Posterior cingulate gyrus (tissue), 11 donors: ENCODE measurements around the gene TXNL1.

ENCODE experiments used
- DNase-seq, 10 donors: peaks; one replicate each; pipeline versions ENCODE4 v3.0.0 to v3.0.0-alpha.2; 2020 to 2021; ENCODE audit warnings: mixed read lengths in 3 of 10
- intact Hi-C: fragments of 100-400 bp; cut with DNase I; formaldehyde crosslinking; loops from one replicate; pipeline ENCODE4 v1.15.1; 2023

Gene TXNL1

DNA sequence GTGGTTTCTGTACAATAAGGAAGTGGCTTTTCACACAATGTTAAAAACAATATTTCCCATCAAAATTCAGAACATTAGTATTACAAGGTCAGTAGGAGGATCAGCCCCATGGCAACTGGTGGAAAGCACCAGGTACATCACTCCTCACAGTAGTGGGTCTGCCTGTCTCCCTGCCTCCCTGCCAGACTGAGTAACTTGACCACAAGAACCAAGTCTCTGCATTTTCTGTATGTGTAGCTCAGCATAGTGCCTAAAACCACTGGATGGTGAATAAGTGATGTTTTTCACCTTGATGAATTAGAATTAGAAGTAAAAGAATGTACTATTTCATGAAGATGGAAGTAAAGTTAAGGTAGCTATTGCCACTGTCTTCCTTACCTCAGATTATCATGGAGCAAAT is 8.7 kb upstream of the TXNL1 start:
- intact Hi-C loops = no loop called here
- DNase-seq = no peak

DNA sequence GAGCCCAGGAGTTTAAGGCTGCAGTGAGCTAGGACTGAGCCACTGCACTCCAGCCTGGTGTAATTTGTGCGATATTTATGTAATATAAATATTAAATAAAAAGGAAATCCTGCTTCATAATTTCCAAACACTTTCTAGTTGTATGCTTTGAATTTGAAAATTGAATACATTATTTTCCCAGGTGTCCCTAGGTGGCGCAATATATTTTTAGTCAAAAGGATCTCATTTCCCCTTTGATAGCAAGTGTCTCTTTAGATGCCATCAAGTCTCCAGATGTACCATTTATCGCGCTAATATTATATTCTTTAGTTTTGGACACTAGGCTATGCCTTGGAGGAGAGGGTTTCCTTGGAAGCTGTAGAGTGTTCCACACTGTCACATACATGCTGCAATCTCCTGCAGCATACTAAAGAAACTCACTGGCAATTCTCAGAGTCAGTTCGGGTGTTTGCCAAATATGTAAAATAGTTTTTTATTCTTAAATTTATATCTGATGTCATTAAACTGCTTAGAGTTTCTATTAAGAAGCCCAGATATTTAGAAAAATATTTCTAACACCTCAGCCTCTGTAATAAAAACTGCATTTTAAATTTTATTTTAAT is 7.1 kb upstream of the TXNL1 start:
- DNase-seq = no peak
- intact Hi-C loops = no loop called here

DNA sequence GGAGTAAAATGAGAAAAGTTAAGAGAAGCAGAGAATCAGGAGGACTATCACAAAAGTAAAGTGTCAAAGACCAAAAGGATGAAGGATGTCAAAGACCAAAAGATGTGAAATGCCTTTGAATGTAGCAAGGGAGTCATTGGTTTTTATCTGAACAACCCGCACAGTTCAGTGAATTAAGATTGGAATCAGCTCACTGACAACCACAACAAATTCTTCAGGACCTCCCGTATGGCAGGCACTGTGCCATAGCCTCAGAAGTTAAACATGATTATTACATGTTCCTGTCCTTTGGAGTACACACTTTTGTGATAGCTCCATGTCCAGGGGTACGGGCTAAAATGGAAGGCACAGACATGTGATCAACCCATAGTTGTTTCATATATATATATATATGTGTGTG is 5.0 kb upstream of the TXNL1 start:
- intact Hi-C loops = no loop called here
- no peak for DNase-seq

- DNase-seq = no peak
- intact Hi-C loops = no loop called here
These were observed 3.4 kb upstream of the TXNL1 start for GRCh38 chr18:56641714-56642337.

GRCh38 chr18:56639571-56639970 is 1.2 kb upstream of the TXNL1 start:
- no peak for DNase-seq
- intact Hi-C loops = no loop called here

- intact Hi-C loops = no loop called here
- DNase-seq = no peak
These were observed 651 bp upstream of the TXNL1 start for GRCh38 chr18:56639104-56639381.

GRCh38 chr18:56637711-56638231 is 621 bp downstream of the TXNL1 start:
- peak in 2 of 10 donors; percentile 23 to 87 for DNase-seq
- intact Hi-C loops = loop anchor here (1.0 kb wide), 1 partner anchor 14 kb away; the partner anchor contains the start of gene WDR7

- intact Hi-C loops = no loop called here
- no peak for DNase-seq
These were observed 1.2 kb downstream of the TXNL1 start for GRCh38 chr18:56637176-56637575.

DNA sequence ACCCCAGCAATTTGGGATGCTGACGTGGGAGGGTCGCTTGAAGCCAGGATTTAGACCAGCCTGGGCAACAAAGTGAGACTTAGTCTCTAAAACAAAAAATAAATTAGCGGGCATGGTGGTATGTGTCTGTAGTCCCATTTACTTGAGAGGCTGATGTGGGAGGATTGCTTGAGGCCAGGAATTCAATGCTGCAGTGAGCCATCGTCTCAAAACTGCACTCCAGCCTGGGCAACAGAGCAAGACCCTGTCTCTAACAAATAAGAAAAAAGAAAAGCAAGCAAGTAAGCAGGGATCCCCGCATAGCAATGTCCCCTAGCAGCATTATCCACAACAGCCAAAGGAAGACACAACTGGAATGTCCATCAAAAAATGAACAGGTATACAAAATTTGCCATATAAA is 3.4 kb downstream of the TXNL1 start:
- no peak for DNase-seq

DNA sequence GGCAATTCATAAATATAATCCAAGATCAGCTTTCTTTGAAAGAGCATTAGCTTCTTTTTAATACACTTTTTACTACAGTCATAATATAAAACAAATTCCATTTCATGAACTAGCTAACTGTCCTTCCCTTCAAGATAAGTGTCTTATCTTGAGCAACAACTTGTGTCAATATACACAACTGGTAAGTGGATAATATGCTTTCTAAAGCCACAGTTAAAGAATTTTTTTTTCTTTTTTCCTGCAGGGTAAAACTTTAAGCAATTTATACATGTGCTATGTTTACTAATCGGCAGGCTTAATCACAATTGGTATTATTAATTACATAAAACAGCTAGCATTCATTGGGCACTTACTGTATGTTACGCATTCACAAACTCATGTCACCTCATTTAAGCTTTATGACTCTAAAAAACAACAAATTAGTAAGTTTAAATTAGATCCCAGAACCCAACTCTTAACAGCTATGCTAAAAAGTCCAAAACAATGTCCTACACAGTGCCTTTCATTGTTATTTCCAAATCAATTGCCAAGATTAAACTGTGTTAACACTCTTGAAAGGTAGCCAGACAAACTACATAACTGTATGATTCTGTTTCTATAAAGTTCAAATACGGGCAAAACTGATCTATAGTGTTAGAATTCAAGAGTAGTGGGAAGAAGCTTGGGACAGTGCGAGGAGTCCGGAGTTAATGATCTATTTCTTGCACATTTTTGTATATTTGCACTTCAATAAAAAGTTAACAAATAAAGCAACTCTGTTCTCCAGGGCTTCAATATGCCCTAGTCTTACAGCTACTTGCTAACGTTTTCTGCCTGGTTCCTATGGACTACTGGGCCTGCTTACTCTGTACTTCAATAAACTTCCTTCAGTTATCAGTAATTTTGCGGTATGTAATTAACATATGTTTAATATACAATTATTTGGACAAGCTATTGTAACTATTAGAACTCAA is 6.0 kb downstream of the TXNL1 start:
- intact Hi-C loops = no loop called here
- DNase-seq = no peak

More for the DNA sequence above, 3.4 kb downstream of the TXNL1 start:
- intact Hi-C loops = no loop called here

GRCh38 chr18:56627991-56628390 is 10.4 kb downstream of the TXNL1 start:
- intact Hi-C loops = no loop called here
- DNase-seq = no peak

DNA sequence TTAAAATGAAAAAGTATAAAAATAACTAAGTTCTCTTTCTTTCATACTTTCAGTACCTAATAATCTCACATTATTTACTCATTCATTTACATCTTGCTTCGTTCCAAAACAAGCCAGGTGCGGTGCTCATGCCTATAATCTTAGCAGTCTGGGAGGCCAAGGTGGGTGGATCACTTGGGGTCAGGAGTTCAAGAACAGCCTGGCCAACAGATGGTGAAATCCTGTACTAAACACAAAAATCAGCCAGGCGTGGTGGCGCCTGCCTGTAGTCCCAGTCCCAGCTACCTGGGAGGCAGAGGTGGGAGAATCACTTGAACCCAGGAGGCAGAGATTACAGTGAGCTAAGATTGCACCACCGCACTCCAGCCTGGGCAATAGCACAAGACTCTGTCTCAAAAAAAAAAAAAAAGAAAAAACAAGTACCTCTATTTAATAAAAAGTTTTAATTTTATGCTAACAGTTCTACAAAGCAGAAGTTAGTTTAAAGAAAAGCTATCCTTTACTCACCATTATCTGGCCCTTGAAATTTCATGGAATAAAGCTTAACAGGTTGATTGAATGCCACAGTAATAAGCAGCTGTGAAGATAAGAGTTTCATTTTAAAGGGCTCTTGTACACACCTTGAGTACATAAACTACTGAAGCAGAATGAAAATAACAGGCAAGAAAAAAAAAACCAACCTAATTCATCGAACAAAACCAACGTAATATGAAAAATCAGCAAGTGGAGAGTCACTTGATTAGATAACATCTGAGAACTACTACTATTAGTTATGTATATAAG is 22.5 kb downstream of the TXNL1 start:
- no peak for DNase-seq
- intact Hi-C loops = no loop called here

DNA sequence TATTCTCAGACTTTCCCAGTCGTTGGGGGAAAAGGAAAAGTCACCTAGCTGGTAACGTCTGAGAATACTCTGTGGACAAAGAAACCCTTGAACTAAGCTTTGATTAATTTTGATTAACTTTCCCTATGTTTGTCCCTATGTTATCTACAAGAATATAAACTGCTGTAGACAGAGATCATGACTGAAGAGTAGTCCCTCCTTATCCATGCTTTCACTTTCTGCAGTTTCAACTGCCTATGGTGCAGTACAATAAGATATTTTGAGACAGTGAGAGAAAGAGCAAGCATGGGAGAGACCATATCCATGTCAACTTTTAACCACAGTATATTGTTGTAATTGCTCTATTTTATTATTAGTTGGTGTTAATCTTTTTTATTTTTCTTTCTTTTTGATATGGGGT is 31.8 kb downstream of the TXNL1 start:
- no peak for DNase-seq
- intact Hi-C loops = no loop called here

- no peak for DNase-seq
- intact Hi-C loops = no loop called here
These were observed 40.0 kb downstream of the TXNL1 start for GRCh38 chr18:56598422-56598821.

GRCh38 chr18:56593906-56594305 is 44.5 kb downstream of the TXNL1 start:
- intact Hi-C loops = no loop called here
- no peak for DNase-seq

DNA sequence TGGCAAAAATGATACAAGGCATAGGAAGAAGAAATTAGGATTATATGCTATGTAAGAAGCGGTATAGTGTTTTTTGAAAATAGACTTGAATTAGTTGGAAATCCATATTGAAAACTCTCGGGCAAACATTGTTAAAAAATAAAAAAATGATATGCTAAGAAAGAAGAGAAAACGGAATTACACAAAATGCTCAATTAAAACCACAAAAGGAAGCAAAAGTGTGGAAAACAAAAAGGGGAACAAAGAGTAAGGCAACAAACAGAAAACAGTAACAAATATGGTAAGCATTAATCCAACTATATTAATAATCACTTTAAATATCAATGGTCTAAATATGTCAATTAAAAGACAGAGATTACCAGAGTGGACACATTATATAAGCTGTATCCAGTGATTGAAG is 58.4 kb downstream of the TXNL1 start:
- intact Hi-C loops = no loop called here

DNA sequence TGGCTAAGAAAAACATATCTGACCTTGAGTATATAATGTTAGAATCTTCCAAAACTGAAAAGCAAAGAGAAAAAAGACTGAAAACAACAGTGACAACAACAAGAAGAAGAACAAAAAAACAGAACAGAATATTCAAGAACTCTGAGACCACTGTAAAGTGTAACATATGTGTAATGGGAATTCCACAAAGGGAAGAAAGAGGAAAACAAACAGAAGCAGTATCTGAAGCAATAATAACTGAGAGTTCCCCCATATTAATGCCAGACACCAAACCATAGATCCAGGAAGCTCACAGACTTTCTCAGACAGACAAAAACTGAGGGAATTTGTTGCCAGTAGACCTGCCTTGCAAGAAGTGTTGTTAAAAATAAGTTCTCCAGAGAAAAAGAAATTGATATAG is 58.9 kb downstream of the TXNL1 start:
- no peak for DNase-seq
- intact Hi-C loops = loop anchor here (5.0 to 10.0 kb wide), 6 partner anchors 795 to 1485 kb away; no protein-coding TSS in a partner anchor

More for the DNA sequence above, 58.4 kb downstream of the TXNL1 start:
- no peak for DNase-seq

DNA sequence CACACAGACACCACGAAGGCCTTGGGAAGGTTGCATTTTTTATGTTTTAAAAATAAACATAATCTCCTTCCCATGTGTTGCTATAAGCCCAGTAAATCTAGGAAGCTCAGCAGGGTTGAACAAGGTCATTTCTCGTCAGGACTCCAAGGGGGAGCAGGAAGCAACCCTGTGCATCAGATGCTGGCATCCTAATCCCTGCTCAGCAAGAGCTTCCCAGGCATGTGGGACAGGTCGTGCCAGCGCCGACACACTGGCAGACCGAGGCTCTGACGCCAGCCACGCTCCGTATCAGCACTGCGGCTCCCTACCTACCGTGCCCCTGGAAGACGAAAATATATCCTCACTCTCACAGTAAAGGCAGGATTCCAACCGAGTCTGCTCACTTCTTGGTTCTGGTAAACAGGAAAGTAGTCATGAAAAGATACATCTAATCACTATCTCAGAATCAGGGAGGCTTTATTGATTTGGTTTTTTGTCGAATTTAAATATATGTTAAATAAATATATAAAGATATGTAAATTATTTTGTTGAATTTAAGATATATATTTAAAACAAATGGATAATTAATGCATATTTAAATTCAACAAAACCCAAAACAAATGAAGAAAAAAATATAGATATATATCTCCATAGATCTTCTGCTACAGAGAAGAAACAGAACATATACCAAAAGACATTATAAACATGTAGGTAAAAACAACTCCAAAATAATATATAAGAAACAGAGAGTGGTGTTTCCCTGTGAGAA is 61.4 kb downstream of the TXNL1 start:
- intact Hi-C loops = loop anchor here (5.0 to 10.0 kb wide), 6 partner anchors 792 to 1482 kb away; no protein-coding TSS in a partner anchor
- peak in 7 of 10 donors; percentile 24 to 90 (median 60) for DNase-seq

DNA sequence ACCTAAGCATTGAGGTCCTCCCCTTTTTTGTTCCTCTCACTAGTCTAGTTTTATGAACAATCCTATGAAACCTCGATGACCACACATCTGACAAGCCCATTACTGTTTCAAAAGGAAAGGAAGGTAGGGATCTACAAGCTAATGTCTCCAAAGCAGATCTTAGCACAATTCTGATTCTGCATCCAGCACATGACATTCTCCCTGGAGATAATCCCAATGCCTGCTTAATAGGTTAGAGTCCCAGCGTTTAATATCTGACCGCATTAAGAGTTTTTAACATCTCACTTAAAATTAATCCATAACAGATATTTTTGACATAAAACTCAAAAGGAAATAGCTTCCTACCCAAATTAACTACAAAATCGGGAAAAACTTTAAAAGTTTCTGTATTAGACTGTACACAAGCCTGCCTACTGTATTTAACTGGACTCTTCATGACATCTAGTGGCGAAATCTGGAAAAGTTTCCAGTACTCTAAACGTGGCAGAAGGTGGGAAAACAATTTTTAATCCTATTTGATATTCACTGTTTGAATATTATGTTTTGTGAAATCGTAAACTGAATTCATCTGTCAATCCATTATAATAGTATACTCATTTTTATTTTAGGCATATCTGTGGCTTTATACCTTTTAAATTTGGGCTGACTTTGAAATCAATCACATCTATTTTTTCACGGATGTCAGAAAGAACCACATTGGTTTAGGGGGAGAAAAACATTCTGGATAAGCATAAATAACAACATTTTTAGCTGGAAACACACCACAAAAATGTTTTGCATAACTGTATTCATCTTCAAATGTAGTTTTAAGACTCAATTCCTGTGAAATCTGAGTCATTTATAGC is 62.4 kb downstream of the TXNL1 start:
- no peak for DNase-seq
- intact Hi-C loops = loop anchor here (5.0 to 10.0 kb wide), 6 partner anchors 791 to 1481 kb away; no protein-coding TSS in a partner anchor
